ENCODE data around the gene LYZ. TPM values are rescaled to one million over a fixed set of nuclear protein-coding genes. Genes with fewer than 3 reads are reported as not detected.
A peak's percentile ranks its signal among the peaks of the same experiment; 100 is the strongest.

Gene LYZ
- total RNA-seq, 1 donor from 2014 or later: not detected

DNA sequence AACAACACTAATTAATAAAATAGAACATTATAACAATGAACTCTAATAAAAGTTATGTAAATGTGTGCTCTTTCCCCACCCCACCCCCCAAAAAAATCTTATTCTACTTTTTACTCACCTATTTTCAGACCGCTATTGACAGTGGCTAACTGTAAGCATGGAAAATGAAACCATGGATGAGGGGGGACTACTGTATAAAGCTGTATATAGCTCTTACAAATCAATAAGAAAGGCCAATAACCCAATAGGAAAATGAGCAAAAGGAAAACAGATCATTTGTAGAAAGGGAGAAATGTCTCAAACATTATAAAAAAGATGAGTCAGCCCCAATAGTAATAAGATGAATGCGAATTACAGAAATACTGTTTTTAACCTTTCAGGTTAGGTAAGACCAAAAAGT lies 38.7 kb downstream of the LYZ start:
- DNase-seq (ENCODE audit: low read depth in 2 of 2): no peak

GRCh38 chr12:69388371-69388770 lies 40.2 kb downstream of the LYZ start:
- DNase-seq (ENCODE audit: low read depth in 2 of 2): peak; percentile 79 to 82

DNA sequence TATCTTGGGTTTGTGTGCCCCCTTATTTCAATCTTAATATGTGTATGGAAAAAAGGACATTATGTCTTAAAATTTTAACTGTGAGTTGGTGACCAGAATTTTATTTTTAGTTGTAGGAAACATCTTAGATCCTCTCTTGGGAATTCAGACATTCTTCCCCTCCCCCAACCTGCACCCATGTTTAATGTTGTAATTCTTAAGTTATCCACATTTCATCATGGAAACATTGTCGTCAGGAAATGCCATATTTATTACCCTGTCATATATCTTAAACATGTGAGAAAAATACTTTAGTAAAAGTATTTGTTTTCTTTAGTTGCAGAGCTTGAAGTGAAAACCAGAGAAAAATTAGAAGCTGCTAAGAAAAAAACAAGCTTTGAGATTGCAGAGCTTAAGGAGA lies 41.6 kb downstream of the LYZ start:
- DNase-seq (ENCODE audit: low read depth in 2 of 2): peak in 1 of 2 donors; percentile 83

DNA sequence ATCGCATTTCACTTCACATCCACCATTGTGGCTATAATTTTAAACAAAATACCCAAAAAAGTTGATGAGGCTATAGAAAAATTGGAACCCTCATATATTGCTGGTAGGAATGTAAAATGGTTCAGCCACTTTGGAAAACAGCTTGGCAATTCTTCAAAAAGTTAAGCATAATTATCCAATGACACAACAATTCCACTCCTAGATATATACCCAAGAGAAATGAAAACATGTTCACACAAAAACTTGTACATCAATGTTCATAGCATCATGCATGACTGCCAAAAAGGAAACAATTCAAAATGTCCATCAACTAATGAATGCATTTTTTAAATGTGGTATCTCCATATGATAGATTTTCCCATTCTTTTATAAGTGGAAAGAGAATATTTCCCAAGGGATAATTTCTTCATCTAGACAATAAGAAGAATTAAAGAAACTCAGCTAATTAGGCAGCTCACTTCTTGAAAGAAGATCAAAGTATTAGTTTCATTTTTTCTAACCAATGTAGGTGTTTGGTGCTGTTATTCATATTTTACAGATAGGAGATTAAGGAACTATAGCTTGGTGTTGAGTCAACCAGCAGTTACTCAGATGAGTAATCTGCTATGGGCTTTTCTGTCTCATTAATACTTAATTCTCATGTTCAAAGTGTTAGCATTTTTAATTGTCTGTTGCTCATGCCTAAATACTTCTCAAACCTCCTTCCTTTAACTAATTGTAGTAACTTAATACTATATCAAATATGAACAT lies 44.2 kb downstream of the LYZ start:
- peak; percentile 7 to 19 for DNase-seq (ENCODE audit: low read depth in 2 of 2)

DNA sequence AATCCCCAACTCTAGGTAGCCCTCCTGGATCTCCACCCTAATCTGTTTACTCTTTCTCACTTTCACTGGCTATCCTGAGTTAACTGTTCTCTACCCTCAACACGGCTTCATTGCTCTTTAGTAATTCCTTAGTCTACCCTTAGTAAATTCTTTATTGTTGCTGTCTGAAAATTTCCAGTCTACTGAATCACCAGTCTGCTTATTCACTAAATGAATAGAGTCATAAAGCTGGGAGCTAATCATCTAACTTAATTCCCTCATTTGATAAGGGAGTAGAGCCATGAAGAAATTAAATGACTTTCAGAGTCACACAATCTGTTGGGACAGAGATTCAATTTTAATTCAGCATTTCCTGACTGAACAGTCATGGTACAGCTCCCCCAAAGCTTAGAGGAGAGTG lies 47.9 kb downstream of the LYZ start:
- no peak for DNase-seq (ENCODE audit: low read depth in 2 of 2)

GRCh38 chr12:69396963-69397362 lies 48.8 kb downstream of the LYZ start:
- DNase-seq (ENCODE audit: low read depth in 2 of 2): no peak

GRCh38 chr12:69397978-69398377 lies 49.8 kb downstream of the LYZ start:
- no peak for DNase-seq (ENCODE audit: low read depth in 2 of 2)

- DNase-seq (ENCODE audit: low read depth in 2 of 2): no peak
Observed at GRCh38 chr12:69401940-69402339, 53.8 kb downstream of the LYZ start.

Other genes with a start within 250 kb of the LYZ start
- gene CPSF6, start 108.8 kb upstream of the LYZ start, total RNA-seq: 14.9 and 17.0 TPM in 2 replicates
- gene YEATS4, start 11.4 kb downstream of the LYZ start, total RNA-seq: 10.5 and 11.8 TPM in 2 replicates
- gene FRS2, start 122.0 kb downstream of the LYZ start, total RNA-seq: 14.6 and 22.4 TPM in 2 replicates
- gene CCT2, start 237.1 kb downstream of the LYZ start, total RNA-seq: 188 and 195 TPM in 2 replicates